ENCODE data around the gene THAP4. TPM values are rescaled to one million over a fixed set of nuclear protein-coding genes. Genes with fewer than 3 reads are reported as not detected.

THAP4 gene
- total RNA-seq, 2 experiments from 2014 or later, result 35.0 to 35.5 TPM

- H3K27me3 Mint-ChIP-seq, result no peaks in the 10 kb centered on the region
- peaks cover 14% of the 10 kb centered on the region for H3K4me1 Mint-ChIP-seq
- peak overlapping the region; percentile 83 for H3K27ac Mint-ChIP-seq
- DNase-seq (peak; percentile 97), ATAC-seq (ENCODE audit: low read depth) (peak; percentile 98)
- peaks cover 5% of the 10 kb centered on the region for H3K36me3 Mint-ChIP-seq
- no peaks in the 10 kb centered on the region for H3K9me3 Mint-ChIP-seq
- H3K4me3 Mint-ChIP-seq, result peak overlapping the region; percentile 67
- POLR2A ChIA-PET, result interaction anchor here (0.7 to 2.1 kb wide), 3 partner anchors 7 to 226 kb away, joined by 3 to 5 read pairs (median 4); partner anchors contain the start of gene ATG4B
Observed at GRCh38 chr2:241609859-241610793, 26.8 kb downstream of the THAP4 start.

GRCh38 chr2:241608881-241609280 lies 28.1 kb downstream of the THAP4 start:
- peaks cover 11% of the 10 kb centered on the region for H3K4me1 Mint-ChIP-seq
- DNase-seq, result no peak
- peak overlapping the region; percentile 67 for H3K4me3 Mint-ChIP-seq
- POLR2A ChIA-PET, result interaction anchor here (1.2 kb wide), 1 partner anchor 9 kb away, joined by 3 read pairs; no protein-coding TSS in a partner anchor
- H3K27me3 Mint-ChIP-seq, result no peaks in the 10 kb centered on the region
- no peaks in the 10 kb centered on the region for H3K9me3 Mint-ChIP-seq
- peaks cover 5% of the 10 kb centered on the region for H3K36me3 Mint-ChIP-seq
- ATAC-seq (ENCODE audit: low read depth), result no peak
- peak overlapping the region; percentile 26 for H3K27ac Mint-ChIP-seq

- H3K4me3 Mint-ChIP-seq, result no peak overlapping the region
- H3K9me3 Mint-ChIP-seq, result no peaks in the 10 kb centered on the region
- peaks cover 11% of the 10 kb centered on the region for H3K4me1 Mint-ChIP-seq
- no peak overlapping the region for H3K27ac Mint-ChIP-seq
- POLR2A ChIA-PET, result no interaction called here
- ATAC-seq (ENCODE audit: low read depth), result no peak
- H3K36me3 Mint-ChIP-seq, result peaks cover 5% of the 10 kb centered on the region
- no peak for DNase-seq
- H3K27me3 Mint-ChIP-seq, result no peaks in the 10 kb centered on the region
Observed at GRCh38 chr2:241607162-241607885, 29.6 kb downstream of the THAP4 start.

- Mint-ChIP-seq H3K9me3 (no peaks in the 10 kb centered on the region), H3K27me3 (no peaks in the 10 kb centered on the region), H3K4me1 (peaks cover 11% of the 10 kb centered on the region), H3K4me3 (no peak overlapping the region), H3K36me3 (peaks cover 11% of the 10 kb centered on the region), H3K27ac (no peak overlapping the region)
- ATAC-seq (ENCODE audit: low read depth) (no peak), DNase-seq (no peak)
- POLR2A ChIA-PET, result no interaction called here
Observed at GRCh38 chr2:241606186-241606585, 30.8 kb downstream of the THAP4 start.

GRCh38 chr2:241603686-241604085 lies 33.3 kb downstream of the THAP4 start:
- no peak overlapping the region for H3K27ac Mint-ChIP-seq

GRCh38 chr2:241602720-241603119 lies 34.2 kb downstream of the THAP4 start:
- Mint-ChIP-seq H3K27me3 (no peaks in the 10 kb centered on the region), H3K4me3 (no peak overlapping the region), H3K36me3 (peaks cover 16% of the 10 kb centered on the region), H3K9me3 (no peaks in the 10 kb centered on the region), H3K4me1 (no peaks in the 10 kb centered on the region), H3K27ac (no peak overlapping the region)
- ATAC-seq (ENCODE audit: low read depth), result no peak
- POLR2A ChIA-PET, result no interaction called here
- DNase-seq, result no peak

More at GRCh38 chr2:241603686-241604085, 33.3 kb downstream of the THAP4 start:
- no peak for ATAC-seq (ENCODE audit: low read depth)
- H3K36me3 Mint-ChIP-seq, result peaks cover 14% of the 10 kb centered on the region
- POLR2A ChIA-PET, result no interaction called here
- no peaks in the 10 kb centered on the region for H3K27me3 Mint-ChIP-seq
- no peak overlapping the region for H3K4me3 Mint-ChIP-seq
- DNase-seq, result no peak
- no peaks in the 10 kb centered on the region for H3K9me3 Mint-ChIP-seq
- peaks cover 4% of the 10 kb centered on the region for H3K4me1 Mint-ChIP-seq

GRCh38 chr2:241601841-241602240 lies 35.1 kb downstream of the THAP4 start:
- H3K4me1 Mint-ChIP-seq, result no peaks in the 10 kb centered on the region
- no peak for DNase-seq
- no peak overlapping the region for H3K27ac Mint-ChIP-seq
- no peak for ATAC-seq (ENCODE audit: low read depth)
- no peaks in the 10 kb centered on the region for H3K9me3 Mint-ChIP-seq
- POLR2A ChIA-PET, result no interaction called here
- peaks cover 19% of the 10 kb centered on the region for H3K36me3 Mint-ChIP-seq
- no peak overlapping the region for H3K4me3 Mint-ChIP-seq
- H3K27me3 Mint-ChIP-seq, result no peaks in the 10 kb centered on the region

GRCh38 chr2:241599615-241600014 lies 37.3 kb downstream of the THAP4 start:
- Mint-ChIP-seq H3K9me3 (no peaks in the 10 kb centered on the region), H3K27ac (no peak overlapping the region)
- POLR2A ChIA-PET, result interaction anchor here (0.6 kb wide), 1 partner anchor 145 kb away, joined by 3 read pairs; no protein-coding TSS in a partner anchor

GRCh38 chr2:241598487-241598886 lies 38.5 kb downstream of the THAP4 start:
- H3K27ac Mint-ChIP-seq, result no peak overlapping the region
- no peaks in the 10 kb centered on the region for H3K9me3 Mint-ChIP-seq
- no peaks in the 10 kb centered on the region for H3K4me1 Mint-ChIP-seq
- H3K4me3 Mint-ChIP-seq, result no peak overlapping the region
- POLR2A ChIA-PET, result interaction anchor here (0.7 kb wide), 1 partner anchor 39 kb away, joined by 3 read pairs; the partner anchor contains the start of gene THAP4
- DNase-seq (no peak), ATAC-seq (ENCODE audit: low read depth) (no peak)
- H3K27me3 Mint-ChIP-seq, result no peaks in the 10 kb centered on the region
- peaks cover 18% of the 10 kb centered on the region for H3K36me3 Mint-ChIP-seq

More at GRCh38 chr2:241599615-241600014, 37.3 kb downstream of the THAP4 start:
- no peak for DNase-seq
- Mint-ChIP-seq H3K4me3 (no peak overlapping the region), H3K4me1 (no peaks in the 10 kb centered on the region), H3K27me3 (no peaks in the 10 kb centered on the region), H3K36me3 (peaks cover 18% of the 10 kb centered on the region)
- no peak for ATAC-seq (ENCODE audit: low read depth)

GRCh38 chr2:241598061-241598460 lies 38.9 kb downstream of the THAP4 start:
- Mint-ChIP-seq H3K9me3 (no peaks in the 10 kb centered on the region), H3K4me1 (no peaks in the 10 kb centered on the region), H3K36me3 (peaks cover 18% of the 10 kb centered on the region), H3K4me3 (no peak overlapping the region), H3K27me3 (no peaks in the 10 kb centered on the region), H3K27ac (no peak overlapping the region)
- POLR2A ChIA-PET, result interaction anchor here (0.7 kb wide), 1 partner anchor 39 kb away, joined by 3 read pairs; the partner anchor contains the start of gene THAP4
- DNase-seq, result no peak
- ATAC-seq (ENCODE audit: low read depth), result no peak

GRCh38 chr2:241597561-241597960 lies 39.4 kb downstream of the THAP4 start:
- ATAC-seq (ENCODE audit: low read depth) (no peak), DNase-seq (no peak)
- H3K27me3 Mint-ChIP-seq, result no peaks in the 10 kb centered on the region
- H3K4me3 Mint-ChIP-seq, result no peak overlapping the region
- POLR2A ChIA-PET, result interaction anchor here (0.7 kb wide), 1 partner anchor 39 kb away, joined by 3 read pairs; the partner anchor contains the start of gene THAP4
- no peak overlapping the region for H3K27ac Mint-ChIP-seq
- peaks cover 18% of the 10 kb centered on the region for H3K36me3 Mint-ChIP-seq
- H3K9me3 Mint-ChIP-seq, result no peaks in the 10 kb centered on the region
- H3K4me1 Mint-ChIP-seq, result no peaks in the 10 kb centered on the region

GRCh38 chr2:241595600-241596140 lies 41.3 kb downstream of the THAP4 start:
- H3K4me1 Mint-ChIP-seq, result no peaks in the 10 kb centered on the region
- H3K27me3 Mint-ChIP-seq, result no peaks in the 10 kb centered on the region
- H3K9me3 Mint-ChIP-seq, result no peaks in the 10 kb centered on the region
- POLR2A ChIA-PET, result no interaction called here
- peaks cover 12% of the 10 kb centered on the region for H3K36me3 Mint-ChIP-seq
- H3K27ac Mint-ChIP-seq, result no peak overlapping the region
- no peak overlapping the region for H3K4me3 Mint-ChIP-seq
- DNase-seq, result no peak
- no peak for ATAC-seq (ENCODE audit: low read depth)

- Mint-ChIP-seq H3K4me3 (no peak overlapping the region), H3K36me3 (peaks cover 6% of the 10 kb centered on the region), H3K4me1 (no peaks in the 10 kb centered on the region), H3K9me3 (peaks cover 5% of the 10 kb centered on the region), H3K27ac (no peak overlapping the region), H3K27me3 (no peaks in the 10 kb centered on the region)
- POLR2A ChIA-PET, result no interaction called here
- ATAC-seq (ENCODE audit: low read depth), result no peak
- DNase-seq, result no peak
Observed at GRCh38 chr2:241593271-241593670, 43.7 kb downstream of the THAP4 start.

Data from activated naive CD8-positive, alpha-beta T cell treated with anti-CD3 and anti-CD28 coated beads, Interleukin-2, amount 10 ng/mL, durations not matched to agents 7 days and 5 days (primary cell).